Stimulated activated CD8-positive, alpha-beta memory T cell treated with anti-CD3 and anti-CD28 coated beads, Interleukin-12 subunit alpha, Interleukin-12 subunit beta, amount 100 ng/mL, for 4 hours (primary cell): Measurements from ENCODE around the gene GORASP1.

Experiments used
- DNase-seq: peaks from one replicate; pipeline ENCODE4 v3.0.0-alpha.2; 2020; ENCODE audit warnings: low read depth

Gene GORASP1

GRCh38 chr3:39125841-39126500 is 18.5 kb upstream of the GORASP1 start:
- no peak for DNase-seq

GRCh38 chr3:39124876-39125840 is 17.7 kb upstream of the GORASP1 start:
- no peak for DNase-seq

GRCh38 chr3:39122813-39123212 is 15.4 kb upstream of the GORASP1 start:
- DNase-seq = no peak

GRCh38 chr3:39121621-39122020 is 14.2 kb upstream of the GORASP1 start:
- no peak for DNase-seq

- DNase-seq = no peak
Measured at GRCh38 chr3:39118931-39119660, 11.7 kb upstream of the GORASP1 start.

- no peak for DNase-seq
Measured at GRCh38 chr3:39118079-39118478, 10.7 kb upstream of the GORASP1 start.

GRCh38 chr3:39115870-39116269 is 8.4 kb upstream of the GORASP1 start:
- DNase-seq = no peak

GRCh38 chr3:39114456-39114855 is 7.0 kb upstream of the GORASP1 start:
- DNase-seq = no peak

GRCh38 chr3:39113291-39113690 is 5.9 kb upstream of the GORASP1 start:
- DNase-seq = no peak

GRCh38 chr3:39112535-39112934 is 5.1 kb upstream of the GORASP1 start:
- no peak for DNase-seq

GRCh38 chr3:39112113-39112512 is 4.7 kb upstream of the GORASP1 start:
- DNase-seq = no peak

GRCh38 chr3:39110041-39110639 is 2.7 kb upstream of the GORASP1 start:
- no peak for DNase-seq

- no peak for DNase-seq
Measured at GRCh38 chr3:39109086-39109485, 1.7 kb upstream of the GORASP1 start.

GRCh38 chr3:39108200-39108710 is 828 bp upstream of the GORASP1 start:
- no peak for DNase-seq

- DNase-seq = no peak
Measured at GRCh38 chr3:39106851-39107387, 508 bp downstream of the GORASP1 start.

- DNase-seq = no peak
Measured at GRCh38 chr3:39106281-39106811, 1.1 kb downstream of the GORASP1 start.

- no peak for DNase-seq
Measured at GRCh38 chr3:39105687-39106063, 1.8 kb downstream of the GORASP1 start.

- no peak for DNase-seq
Measured at GRCh38 chr3:39104961-39105686, 2.3 kb downstream of the GORASP1 start.

GRCh38 chr3:39103791-39104552 is 3.5 kb downstream of the GORASP1 start:
- DNase-seq = no peak

- DNase-seq = no peak
Measured at GRCh38 chr3:39103324-39103693, 4.1 kb downstream of the GORASP1 start.
